Gastroesophageal sphincter (tissue), 4 donors: Measurements from ENCODE around the gene KRT84. TPM values are rescaled to one million over a fixed set of nuclear protein-coding genes. Genes with fewer than 3 reads are reported as not detected.

Experiments
- ATAC-seq: fragments of 150-250 bp; one replicate; pipeline ENCODE4 v1.9.1; 2016; ENCODE audit warnings: mild to moderate bottlenecking, moderate library complexity
- H3K27ac ChIP-seq, 4 donors: fragments of 200-600 bp; sonication (generic) in 3 of 4; 1 replicate in 3 of 4; 2 replicates in 1 of 4; pipeline ENCODE4 v1.5.1; 2016 to 2019
- H3K27me3 ChIP-seq: fragments of 200-600 bp; sonication (generic); one replicate; pipeline ENCODE4 v1.5.1; 2019
- H3K36me3 ChIP-seq, 2 donors: fragments of 200-600 bp; sonication (generic); one replicate each; pipeline ENCODE4 v1.5.1; 2019; ENCODE audit warnings: control low read depth in 1 of 2
- H3K4me1 ChIP-seq, 3 donors: fragments of 200-600 bp; sonication (generic); 1 replicate in 2 of 3; 2 replicates in 1 of 3; pipeline ENCODE4 v1.5.1; 2016 to 2019; ENCODE audit warnings: control low read depth in 2 of 3
- H3K4me3 ChIP-seq, 2 donors: fragments of 200-600 bp; sonication (generic); one replicate each; pipeline ENCODE4 v1.5.1; 2019; ENCODE audit warnings: mild to moderate bottlenecking in 1 of 2, moderate library complexity in 1 of 2
- H3K9me3 ChIP-seq, 3 donors: fragments of 200-600 bp; sonication (generic); one replicate each; pipeline ENCODE4 v1.5.1; 2017 to 2019; ENCODE audit warnings: control low read depth in 2 of 3
- CTCF ChIP-seq, 4 experiments: fragments of 200-600 bp in 2 of 4; fragments of 450-650 bp in 2 of 4; sonication (generic) in 1 of 4; IDR thresholded peaks; one replicate each; pipeline ENCODE4 v1.5.1; 2017 to 2019; ENCODE audit warnings: antibody characterized with exemption in 4 of 4, mild to moderate bottlenecking in 2 of 4, moderate library complexity in 2 of 4
- EP300 ChIP-seq: sonication (generic); formaldehyde crosslinking; IDR thresholded peaks from one replicate; pipeline ENCODE4 v1.6.1; 2017; ENCODE audit warnings: antibody characterized with exemption, mild to moderate bottlenecking
- POLR2A ChIP-seq, 2 donors: fragments of 450-650 bp; IDR thresholded peaks; one replicate each; pipeline ENCODE4 v1.6.1; 2017; ENCODE audit warnings: antibody characterized with exemption in 2 of 2, mild to moderate bottlenecking in 2 of 2, moderate library complexity in 1 of 2
- POLR2AphosphoS5 ChIP-seq: sonication (generic); formaldehyde crosslinking; IDR thresholded peaks from one replicate; pipeline ENCODE4 v1.6.1; 2017; ENCODE audit warnings: antibody characterized with exemption
- WGBS, 2 donors: methylation state at CpG; one replicate each; pipeline ENCODE4 v1.1.5; 2018; ENCODE audit warnings: low coverage in 1 of 2; 5-methylcytosine and 5-hydroxymethylcytosine counted together
- total RNA-seq, 4 donors: library from RNA; depleted of rRNA; stranded (reverse); fragments of >200 nt; gene quantifications; one replicate each; pipeline ENCODE4 v1.1.0, GENCODE V29; 2016

KRT84 gene
- total RNA-seq, 4 donors from 2014 or later = not detected

GRCh38 chr12:52344111-52344510, 41.3 kb downstream of the KRT84 start:
- Histone ChIP-seq H3K27me3 (peaks cover 10% of the 10 kb centered on the region), H3K4me1 (no peaks in the 10 kb centered on the region), H3K9me3 (peaks cover 0 to 20% (median 0%) of the 10 kb centered on the region in 3 donors), H3K27ac (no peak overlapping the region), H3K36me3 (no peaks in the 10 kb centered on the region), H3K4me3 (no peak overlapping the region)
- WGBS, 2 donors = no CpG with 5 or more reads among the region's 12 CpGs
- no peak for ATAC-seq
- no peak for TF ChIP-seq POLR2A (IDR thresholded peaks at IDR 0.05)
- no peak for TF ChIP-seq POLR2AphosphoS5
- TF ChIP-seq CTCF (IDR thresholded peaks at IDR 0.05) = no peak
- TF ChIP-seq EP300 = no peak

- no peak overlapping the region for H3K27ac ChIP-seq
- H3K27me3 ChIP-seq = peaks cover 10% of the 10 kb centered on the region
- H3K4me3 ChIP-seq = no peak overlapping the region
- TF ChIP-seq CTCF (IDR thresholded peaks at IDR 0.05) (no peak), EP300 (no peak), POLR2AphosphoS5 (no peak), POLR2A (IDR thresholded peaks at IDR 0.05) (no peak)
- peaks cover 0 to 20% (median 0%) of the 10 kb centered on the region in 3 donors for H3K9me3 ChIP-seq
- no peaks in the 10 kb centered on the region for H3K4me1 ChIP-seq
- H3K36me3 ChIP-seq = no peaks in the 10 kb centered on the region
- no peak for ATAC-seq
- WGBS, 2 donors = 75 to 100% methylated on average over 1 of the region's 2 CpGs
Measured at GRCh38 chr12:52343550-52343949, 41.9 kb downstream of the KRT84 start.

GRCh38 chr12:52342781-52343490, 42.5 kb downstream of the KRT84 start:
- Histone ChIP-seq H3K36me3 (no peaks in the 10 kb centered on the region), H3K9me3 (peaks cover 0 to 20% (median 0%) of the 10 kb centered on the region in 3 donors), H3K27me3 (peaks cover 10% of the 10 kb centered on the region), H3K4me1 (no peaks in the 10 kb centered on the region), H3K27ac (no peak overlapping the region), H3K4me3 (no peak overlapping the region)
- TF ChIP-seq EP300 (no peak), CTCF (IDR thresholded peaks at IDR 0.05) (no peak), POLR2AphosphoS5 (no peak), POLR2A (IDR thresholded peaks at IDR 0.05) (no peak)
- WGBS, 2 donors = 67% methylated on average over 1 of the region's 2 CpGs; no CpG with 5 or more reads in 1 of the 2 donors
- ATAC-seq = no peak

- TF ChIP-seq EP300 (no peak), POLR2AphosphoS5 (no peak), CTCF (IDR thresholded peaks at IDR 0.05) (no peak), POLR2A (IDR thresholded peaks at IDR 0.05) (no peak)
- peaks cover 0 to 32% (median 0%) of the 10 kb centered on the region in 3 donors for H3K9me3 ChIP-seq
- H3K27me3 ChIP-seq = peaks cover 10% of the 10 kb centered on the region
- H3K4me3 ChIP-seq = no peak overlapping the region
- ATAC-seq = no peak
- no peaks in the 10 kb centered on the region for H3K4me1 ChIP-seq
- H3K36me3 ChIP-seq = no peaks in the 10 kb centered on the region
- no CpG with 5 or more reads among the region's 14 CpGs for WGBS, 2 donors
- H3K27ac ChIP-seq = no peak overlapping the region
Measured at GRCh38 chr12:52341066-52341580, 44.3 kb downstream of the KRT84 start.
